Neuronal stem cell (in vitro differentiated cells): Measurements from ENCODE around the gene VSIR.
A peak's percentile ranks its signal among the peaks of the same experiment; 100 is the strongest.

ENCODE experiments used
- DNase-seq: peaks from one replicate; pipeline ENCODE4 v3.0.0-alpha.2; 2013; ENCODE audit warnings: low spot score
- H2AFZ ChIP-seq: one replicate; pipeline ENCODE4 v1.6.1; 2013; ENCODE audit warnings: mild to moderate bottlenecking, low read length, inconsistent platforms
- H2AK5ac ChIP-seq: 2 replicates; pipeline ENCODE4 v1.6.1; 2013; ENCODE audit warnings: low read depth, mild to moderate bottlenecking, inconsistent platforms, low read length, moderate library complexity, mixed read lengths
- H2BK120ac ChIP-seq: 2 replicates; pipeline ENCODE4 v1.6.1; 2013; ENCODE audit warnings: low read depth, mild to moderate bottlenecking, inconsistent platforms, low read length, moderate library complexity, mixed read lengths
- H2BK12ac ChIP-seq: one replicate; pipeline ENCODE4 v1.6.1; 2013; ENCODE audit warnings: low read length, inconsistent platforms
- H2BK15ac ChIP-seq: 2 replicates; pipeline ENCODE4 v1.6.1; 2013; ENCODE audit warnings: mild to moderate bottlenecking, low read length, inconsistent platforms, mixed read lengths
- H2BK5ac ChIP-seq: one replicate; pipeline ENCODE4 v1.6.1; 2013; ENCODE audit warnings: inconsistent platforms, mild to moderate bottlenecking, low read length, moderate library complexity
- H3K14ac ChIP-seq: one replicate; pipeline ENCODE4 v1.6.1; 2013; ENCODE audit warnings: low read length, inconsistent platforms
- H3K18ac ChIP-seq: 2 replicates; pipeline ENCODE4 v1.6.1; 2013; ENCODE audit warnings: low read length, inconsistent platforms
- H3K23ac ChIP-seq: 2 replicates; pipeline ENCODE4 v1.6.1; 2013; ENCODE audit warnings: low read depth, mild to moderate bottlenecking, mixed read lengths, low read length, inconsistent platforms; ENCODE audit not compliant: poor library complexity
- H3K27ac ChIP-seq: replicated peaks from 3 replicates; pipeline ENCODE4 v1.5.1; 2013; ENCODE audit warnings: low read length, inconsistent platforms
- H3K27me3 ChIP-seq, 3 experiments: 2 replicates each; pipeline ENCODE4 v1.6.1; 2013; ENCODE audit warnings: low read length in 3 of 3, mild to moderate bottlenecking in 2 of 3, inconsistent platforms in 1 of 3, low read depth in 1 of 3, mixed read lengths in 1 of 3, moderate library complexity in 1 of 3; ENCODE audit not compliant: control insufficient read depth in 3 of 3, insufficient read depth in 3 of 3
- H3K36me3 ChIP-seq, 2 donors: replicated peaks in 1 of 2; 2 replicates each; pipeline ENCODE4 v1.6.1; 2013; ENCODE audit warnings: low read length in 2 of 2; ENCODE audit not compliant: control insufficient read depth in 2 of 2, insufficient read depth in 2 of 2
- H3K4ac ChIP-seq: 2 replicates; pipeline ENCODE4 v1.6.1; 2013; ENCODE audit warnings: inconsistent platforms, mild to moderate bottlenecking, low read length, moderate library complexity
- H3K4me1 ChIP-seq, 2 donors: 1 replicate in 1 of 2; 2 replicates in 1 of 2; pipeline ENCODE4 v1.6.1; 2013; ENCODE audit warnings: low read length in 2 of 2, low read depth in 1 of 2; ENCODE audit not compliant: control insufficient read depth in 2 of 2, insufficient read depth in 1 of 2
- H3K4me2 ChIP-seq: one replicate; pipeline ENCODE4 v1.6.1; 2013; ENCODE audit warnings: mild to moderate bottlenecking, low read length, inconsistent platforms; ENCODE audit not compliant: insufficient read depth, poor library complexity, severe bottlenecking
- H3K4me3 ChIP-seq, 2 donors: 2 replicates each; pipeline ENCODE4 v1.5.1; 2013; ENCODE audit warnings: low read length in 2 of 2, mild to moderate bottlenecking in 2 of 2, inconsistent platforms in 1 of 2, moderate library complexity in 1 of 2
- H3K79me1 ChIP-seq: one replicate; pipeline ENCODE4 v1.6.1; 2013; ENCODE audit warnings: low read depth, mild to moderate bottlenecking, inconsistent platforms, low read length, moderate library complexity
- H3K9ac ChIP-seq: one replicate; pipeline ENCODE4 v1.6.1; 2013; ENCODE audit warnings: mild to moderate bottlenecking, low read depth, low read length, inconsistent platforms; ENCODE audit not compliant: poor library complexity
- H3K9me3 ChIP-seq, 2 donors: replicated peaks in 1 of 2; 2 replicates each; pipeline versions ENCODE3 to v1.6.1; 2013; ENCODE audit warnings: low read length in 2 of 2, mild to moderate bottlenecking in 2 of 2, inconsistent platforms in 1 of 2, low read depth in 1 of 2, mixed read lengths in 1 of 2, moderate library complexity in 1 of 2; ENCODE audit not compliant: control insufficient read depth in 2 of 2, insufficient read depth in 1 of 2
- H4K8ac ChIP-seq: one replicate; pipeline ENCODE4 v1.6.1; 2013; ENCODE audit warnings: low read depth, mild to moderate bottlenecking, inconsistent platforms, low read length, moderate library complexity
- H4K91ac ChIP-seq: one replicate; pipeline ENCODE4 v1.6.1; 2013; ENCODE audit warnings: low read length, low read depth, mild to moderate bottlenecking, inconsistent platforms; ENCODE audit not compliant: poor library complexity
- WGBS, 2 donors: extraction: QIAGEN DNeasy Blood & Tissue Kit; methylation state at CpG; one replicate each; pipeline ENCODE4 v1.1.7; 2013; ENCODE audit warnings: missing lambda C conversion rate in 2 of 2, mixed read lengths in 1 of 2; ENCODE audit not compliant: insufficient read length in 2 of 2, insufficient replicate concordance in 1 of 2; ENCODE audit errors: extremely low coverage in 2 of 2; 5-methylcytosine and 5-hydroxymethylcytosine counted together

The VSIR gene

GRCh38 chr10:71725998-71726579 lies 47.2 kb downstream of the VSIR start:
- H2BK120ac ChIP-seq = no peak overlapping the region
- H4K8ac ChIP-seq = no peak overlapping the region
- no CpG with 5 or more reads among the region's 9 CpGs for WGBS, 2 donors
- H3K9me3 ChIP-seq = no peaks in the 10 kb centered on the region
- no peak overlapping the region for H3K27ac ChIP-seq
- no peak overlapping the region for H3K23ac ChIP-seq
- H2BK15ac ChIP-seq = peak overlapping the region; percentile 82
- H3K36me3 ChIP-seq = no peaks in the 10 kb centered on the region
- H3K18ac ChIP-seq = peak overlapping the region; percentile 11
- no peak overlapping the region for H3K4ac ChIP-seq
- H2AFZ ChIP-seq = no peak overlapping the region
- H3K79me1 ChIP-seq = no peaks in the 10 kb centered on the region
- no peak overlapping the region for H3K4me3 ChIP-seq
- H3K9ac ChIP-seq = no peak overlapping the region
- H3K27me3 ChIP-seq = peaks cover 0 to 7% (median 0%) of the 10 kb centered on the region in 3 experiments
- DNase-seq = peak; percentile 29
- peak overlapping the region; percentile 11 for H2BK12ac ChIP-seq
- H4K91ac ChIP-seq = no peak overlapping the region
- peaks cover 0 to 5% of the 10 kb centered on the region in 2 donors for H3K4me1 ChIP-seq
- H3K14ac ChIP-seq = no peak overlapping the region
- H2AK5ac ChIP-seq = peak overlapping the region; percentile 27
- H3K4me2 ChIP-seq = no peak overlapping the region
- H2BK5ac ChIP-seq = no peak overlapping the region

GRCh38 chr10:71725249-71725648 lies 48.1 kb downstream of the VSIR start:
- Histone ChIP-seq H3K27ac (no peak overlapping the region), H3K27me3 (peaks cover 0 to 14% (median 0%) of the 10 kb centered on the region in 3 experiments), H3K9me3 (no peaks in the 10 kb centered on the region), H3K79me1 (no peaks in the 10 kb centered on the region), H3K14ac (peak overlapping the region; percentile 48), H3K4me2 (no peak overlapping the region), H2AFZ (no peak overlapping the region), H2BK120ac (no peak overlapping the region), H3K4me1 (peaks cover 0 to 8% of the 10 kb centered on the region in 2 donors), H2AK5ac (no peak overlapping the region), H4K91ac (no peak overlapping the region), H3K36me3 (no peaks in the 10 kb centered on the region), H2BK5ac (no peak overlapping the region), H2BK15ac (peak overlapping the region; percentile 28), H3K4ac (no peak overlapping the region), H3K23ac (no peak overlapping the region), H3K18ac (no peak overlapping the region), H3K4me3 (no peak overlapping the region), H2BK12ac (no peak overlapping the region), H3K9ac (no peak overlapping the region), H4K8ac (no peak overlapping the region)
- no CpG with 5 or more reads among the region's 14 CpGs for WGBS, 2 donors
- DNase-seq = no peak

GRCh38 chr10:71724539-71724938 lies 48.8 kb downstream of the VSIR start:
- no peak overlapping the region for H4K91ac ChIP-seq
- H3K23ac ChIP-seq = no peak overlapping the region
- no peaks in the 10 kb centered on the region for H3K79me1 ChIP-seq
- no peak overlapping the region for H2BK120ac ChIP-seq
- no peaks in the 10 kb centered on the region for H3K36me3 ChIP-seq
- H3K4me2 ChIP-seq = no peak overlapping the region
- no peak overlapping the region for H4K8ac ChIP-seq
- DNase-seq = no peak
- H3K4me3 ChIP-seq = no peak overlapping the region
- H3K4ac ChIP-seq = no peak overlapping the region
- H2BK5ac ChIP-seq = no peak overlapping the region
- peaks cover 0 to 21% (median 0%) of the 10 kb centered on the region in 3 experiments for H3K27me3 ChIP-seq
- H2BK12ac ChIP-seq = no peak overlapping the region
- no peak overlapping the region for H2AK5ac ChIP-seq
- no peak overlapping the region for H3K14ac ChIP-seq
- H3K9me3 ChIP-seq = no peaks in the 10 kb centered on the region
- no CpG with 5 or more reads among the region's 6 CpGs for WGBS, 2 donors
- H2BK15ac ChIP-seq = no peak overlapping the region
- H3K9ac ChIP-seq = no peak overlapping the region
- H3K4me1 ChIP-seq = peaks cover 0 to 14% of the 10 kb centered on the region in 2 donors
- H3K18ac ChIP-seq = no peak overlapping the region
- no peak overlapping the region for H2AFZ ChIP-seq
- no peak overlapping the region for H3K27ac ChIP-seq

- no peak for DNase-seq
These were observed 50.0 kb downstream of the VSIR start for GRCh38 chr10:71723311-71723710.

More at GRCh38 chr10:71723311-71723710, 50.0 kb downstream of the VSIR start:
- no peak overlapping the region for H2AFZ ChIP-seq
- peak overlapping the region; percentile 49 for H3K18ac ChIP-seq
- WGBS, 2 donors = no CpG with 5 or more reads among the region's 11 CpGs
- H3K23ac ChIP-seq = no peak overlapping the region
- H2AK5ac ChIP-seq = no peak overlapping the region
- H3K14ac ChIP-seq = peak overlapping the region; percentile 44
- no peaks in the 10 kb centered on the region for H3K36me3 ChIP-seq
- H4K8ac ChIP-seq = no peak overlapping the region
- no peaks in the 10 kb centered on the region for H3K9me3 ChIP-seq
- peaks cover 0 to 17% of the 10 kb centered on the region in 2 donors for H3K4me1 ChIP-seq
- H3K4ac ChIP-seq = no peak overlapping the region
- H3K9ac ChIP-seq = peak overlapping the region; percentile 52
- peaks cover 0 to 26% (median 0%) of the 10 kb centered on the region in 3 experiments for H3K27me3 ChIP-seq
- H2BK15ac ChIP-seq = peak overlapping the region; percentile 19
- no peak overlapping the region for H3K4me3 ChIP-seq
- H3K4me2 ChIP-seq = no peak overlapping the region
- no peak overlapping the region for H2BK120ac ChIP-seq
- no peak overlapping the region for H3K27ac ChIP-seq
- H2BK5ac ChIP-seq = no peak overlapping the region
- no peaks in the 10 kb centered on the region for H3K79me1 ChIP-seq
- no peak overlapping the region for H4K91ac ChIP-seq
- H2BK12ac ChIP-seq = no peak overlapping the region
